Measurements from ENCODE around the gene PBX4. TPM values are rescaled to one million over a fixed set of nuclear protein-coding genes. Genes with fewer than 3 reads are reported as not detected.

Gene PBX4
- total and polyA plus RNA-seq, 2 donors (not counting 3 experiments of a cell fraction or from before 2014, with no cell fraction given): not detected

DNA sequence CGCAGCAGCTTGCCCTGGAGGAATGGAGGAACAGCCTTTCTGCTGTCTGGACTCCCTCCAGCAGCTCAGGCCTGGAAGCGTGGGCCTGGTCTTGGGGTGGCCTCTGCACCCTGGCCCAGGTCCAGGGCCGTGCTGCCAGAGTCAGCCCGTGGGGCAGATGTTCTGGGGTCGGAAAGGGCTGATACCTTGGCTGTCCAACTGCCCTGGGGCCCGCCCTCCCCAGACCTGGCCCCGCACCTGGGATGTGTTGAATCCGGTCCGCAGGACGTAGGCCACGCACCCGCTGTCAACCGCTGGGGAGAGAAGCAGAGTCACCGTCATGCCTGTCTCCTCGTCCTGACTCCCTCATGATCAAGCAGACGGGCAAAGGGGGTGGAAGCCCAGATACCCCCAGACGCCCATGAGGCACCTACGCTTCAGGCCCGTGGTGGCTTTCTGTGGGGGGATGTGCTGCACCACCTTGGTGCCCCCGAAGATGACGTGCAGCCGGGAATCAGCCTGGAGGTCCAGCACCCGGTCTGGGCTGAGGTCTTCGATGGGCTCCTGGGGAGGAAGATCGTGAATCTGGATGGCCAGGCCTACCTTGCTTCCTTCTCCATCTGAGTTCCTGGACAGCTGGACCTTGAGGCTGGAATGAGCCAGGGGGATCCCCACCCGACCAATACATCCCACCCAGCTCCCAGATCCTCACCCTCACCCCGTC is 37.3 kb upstream of the PBX4 start:
- ChIA-PET POLR2A (no interaction called here), CTCF (no interaction called here)
- TF ChIP-seq MYC (IDR thresholded peaks at IDR 0.05; ENCODE audit: low read depth, low read length): no peak
- TF ChIP-seq, protein P1, sequence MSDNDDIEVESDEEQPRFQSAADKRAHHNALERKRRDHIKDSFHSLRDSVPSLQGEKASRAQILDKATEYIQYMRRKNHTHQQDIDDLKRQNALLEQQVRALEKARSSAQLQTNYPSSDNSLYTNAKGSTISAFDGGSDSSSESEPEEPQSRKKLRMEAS (IDR thresholded peaks at IDR 0.05; ENCODE audit: insufficient read depth, insufficient read length): no peak
- no peak for TF ChIP-seq POLR2A (IDR thresholded peaks at IDR 0.05; ENCODE audit: low read depth, low read length)
- TF ChIP-seq FOS (IDR thresholded peaks at IDR 0.05; ENCODE audit: borderline replicate concordance, insufficient read depth, low read length): no peak
- TF ChIP-seq POLR2AphosphoS5 (IDR thresholded peaks at IDR 0.05; ENCODE audit: insufficient read depth, low read depth, low read length): no peak
- TF ChIP-seq, protein P2, sequence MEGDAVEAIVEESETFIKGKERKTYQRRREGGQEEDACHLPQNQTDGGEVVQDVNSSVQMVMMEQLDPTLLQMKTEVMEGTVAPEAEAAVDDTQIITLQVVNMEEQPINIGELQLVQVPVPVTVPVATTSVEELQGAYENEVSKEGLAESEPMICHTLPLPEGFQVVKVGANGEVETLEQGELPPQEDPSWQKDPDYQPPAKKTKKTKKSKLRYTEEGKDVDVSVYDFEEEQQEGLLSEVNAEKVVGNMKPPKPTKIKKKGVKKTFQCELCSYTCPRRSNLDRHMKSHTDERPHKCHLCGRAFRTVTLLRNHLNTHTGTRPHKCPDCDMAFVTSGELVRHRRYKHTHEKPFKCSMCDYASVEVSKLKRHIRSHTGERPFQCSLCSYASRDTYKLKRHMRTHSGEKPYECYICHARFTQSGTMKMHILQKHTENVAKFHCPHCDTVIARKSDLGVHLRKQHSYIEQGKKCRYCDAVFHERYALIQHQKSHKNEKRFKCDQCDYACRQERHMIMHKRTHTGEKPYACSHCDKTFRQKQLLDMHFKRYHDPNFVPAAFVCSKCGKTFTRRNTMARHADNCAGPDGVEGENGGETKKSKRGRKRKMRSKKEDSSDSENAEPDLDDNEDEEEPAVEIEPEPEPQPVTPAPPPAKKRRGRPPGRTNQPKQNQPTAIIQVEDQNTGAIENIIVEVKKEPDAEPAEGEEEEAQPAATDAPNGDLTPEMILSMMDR (IDR thresholded peaks at IDR 0.05; ENCODE audit: extremely low read depth in 1 of 2, insufficient read depth in 1 of 2, low read depth in 1 of 2, low read length in 2 of 2): no peak
- dilution Hi-C loops (cut with MboI; ENCODE audit: extremely low pct_ligation_motif_present, low sequenced_read_pairs): no loop called here
- Histone ChIP-seq H4K20me1 (replicated peaks; ENCODE audit: control insufficient read depth, extremely low read depth, insufficient read depth, low read length) (no peaks in the 10 kb centered on the region), H3K4me1 (ENCODE audit: control insufficient read depth, extremely low read depth, insufficient read depth, low read length) (no peaks in the 10 kb centered on the region), H3K9me1 (replicated peaks; ENCODE audit: control insufficient read depth, extremely low read depth, insufficient read depth, low read length) (no peaks in the 10 kb centered on the region), H3K36me3 (ENCODE audit: control insufficient read depth in 2 of 2, extremely low read depth in 1 of 2, insufficient read depth in 2 of 2, low read length in 2 of 2) (peaks cover 14 to 72% of the 10 kb centered on the region in 2 experiments), H2AFZ (ENCODE audit: low read depth, low read length) (no peak overlapping the region), H3K27ac (ENCODE audit: insufficient read depth, low read depth, low read length) (no peak overlapping the region), H3K27me3 (ENCODE audit: control insufficient read depth in 2 of 2, insufficient read depth in 2 of 2, low read length in 2 of 2) (no peaks in the 10 kb centered on the region), H3K4me3 (replicated peaks in 1 of 3; ENCODE audit: insufficient read depth in 1 of 3, low read depth in 1 of 3, low read length in 3 of 3) (no peak overlapping the region), H3K9ac (replicated peaks; ENCODE audit: extremely low read depth, insufficient read depth, low read length) (no peak overlapping the region), H3K9me3 (replicated peaks; ENCODE audit: control insufficient read depth, insufficient read depth, low read length) (no peaks in the 10 kb centered on the region), H3K4me2 (ENCODE audit: insufficient read depth, low read length) (no peak overlapping the region), H3K79me2 (ENCODE audit: control insufficient read depth, insufficient read depth, low read length) (peaks cover 1% of the 10 kb centered on the region)
- DNase-seq (ENCODE audit: low read depth, low spot score) (no peak), FAIRE-seq (no peak)
- BruUV-seq (replicated peaks): no TSS peak
- intact Hi-C loops (cut with micrococcal nuclease): no loop called here
